GM20431 (cell line): Measurements from ENCODE around the gene MBP.

Experiments used
- in situ Hi-C: fragments of 300-500 bp; cut with MseI, MboI; formaldehyde crosslinking; loops from one replicate; pipeline ENCODE4 v1.15.0; 2020; ENCODE audit warnings: low sequenced_read_pairs; ENCODE audit not compliant: unreplicated experiment

The MBP gene

GRCh38 chr18:77132369-77133050, at the start of gene MBP:
Gene MBP, minus strand, starts transcription at chr18:77132783. Its CDS starts 27,522 bp downstream, at chr18:77105261.
- in situ Hi-C loops, result no loop called here

GRCh38 chr18:77181950-77182707, 49.5 kb upstream of the MBP start:
- in situ Hi-C loops, result no loop called here

GRCh38 chr18:77178559-77178958, 46.0 kb upstream of the MBP start:
- in situ Hi-C loops, result no loop called here

GRCh38 chr18:77177009-77177408, 44.4 kb upstream of the MBP start:
- in situ Hi-C loops, result no loop called here

GRCh38 chr18:77173275-77174030, 40.9 kb upstream of the MBP start:
- in situ Hi-C loops, result no loop called here

GRCh38 chr18:77170890-77171410, 38.4 kb upstream of the MBP start:
- in situ Hi-C loops, result no loop called here

- in situ Hi-C loops, result no loop called here
Observed at GRCh38 chr18:77168811-77169311, 36.3 kb upstream of the MBP start.

- in situ Hi-C loops, result no loop called here
Observed at GRCh38 chr18:77167251-77167650, 34.7 kb upstream of the MBP start.

GRCh38 chr18:77166523-77166922, 33.9 kb upstream of the MBP start:
- in situ Hi-C loops, result no loop called here

- in situ Hi-C loops, result no loop called here
Observed at GRCh38 chr18:77165503-77166188, 33.1 kb upstream of the MBP start.

GRCh38 chr18:77164763-77165485, 32.3 kb upstream of the MBP start:
- in situ Hi-C loops, result no loop called here

GRCh38 chr18:77164026-77164425, 31.4 kb upstream of the MBP start:
- in situ Hi-C loops, result no loop called here

GRCh38 chr18:77162580-77162979, 30.0 kb upstream of the MBP start:
- in situ Hi-C loops, result no loop called here

- in situ Hi-C loops, result no loop called here
Observed at GRCh38 chr18:77161961-77162360, 29.4 kb upstream of the MBP start.

- in situ Hi-C loops, result no loop called here
Observed at GRCh38 chr18:77161383-77161782, 28.8 kb upstream of the MBP start.

- in situ Hi-C loops, result no loop called here
Observed at GRCh38 chr18:77160515-77160914, 27.9 kb upstream of the MBP start.

GRCh38 chr18:77157312-77157711, 24.7 kb upstream of the MBP start:
- in situ Hi-C loops, result no loop called here

GRCh38 chr18:77155031-77155430, 22.4 kb upstream of the MBP start:
- in situ Hi-C loops, result no loop called here

GRCh38 chr18:77153404-77153803, 20.8 kb upstream of the MBP start:
- in situ Hi-C loops, result no loop called here
